Occipital lobe (tissue), 2 donors: ENCODE data around the gene RNF175. TPM values are rescaled to one million over a fixed set of nuclear protein-coding genes. Genes with fewer than 3 reads are reported as not detected.

Experiments
- DNase-seq: peaks from one replicate; lab custom pipeline; 2025; lab: John Stamatoyannopoulos, UW
- total RNA-seq: library from RNA; depleted of rRNA; stranded (reverse); fragments of >200 nt; gene quantifications from one replicate; pipeline ENCODE4 v1.2.3, GENCODE V29; 2014

RNF175 gene
- total RNA-seq, 1 donor from 2014 or later, result 26.7 TPM

GRCh38 chr4:153748378-153748777 is 11.4 kb downstream of the RNF175 start:
- peak; percentile 6 for DNase-seq

GRCh38 chr4:153747406-153747955 is 12.3 kb downstream of the RNF175 start:
- no peak for DNase-seq

DNA sequence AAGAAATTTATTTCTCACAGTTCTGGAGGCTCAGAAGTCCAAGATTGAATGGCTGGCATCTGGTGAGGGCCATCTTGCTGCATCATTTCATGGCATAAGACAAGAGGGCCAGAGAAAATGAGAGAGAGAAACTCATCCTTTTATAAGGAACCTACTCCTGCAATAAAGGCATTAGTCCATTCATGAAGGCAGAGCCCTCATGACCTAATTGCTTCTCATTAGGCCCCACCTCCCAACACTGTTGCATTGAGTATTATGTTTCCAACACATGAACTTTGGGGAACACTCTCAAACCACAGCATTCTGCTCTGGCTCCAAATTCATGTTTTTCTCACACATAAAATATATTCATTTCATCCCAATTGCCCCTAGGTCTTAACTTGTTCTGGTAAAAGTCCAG is 14.2 kb downstream of the RNF175 start:
- no peak for DNase-seq

GRCh38 chr4:153741541-153741940 is 18.3 kb downstream of the RNF175 start:
- DNase-seq, result no peak

DNA sequence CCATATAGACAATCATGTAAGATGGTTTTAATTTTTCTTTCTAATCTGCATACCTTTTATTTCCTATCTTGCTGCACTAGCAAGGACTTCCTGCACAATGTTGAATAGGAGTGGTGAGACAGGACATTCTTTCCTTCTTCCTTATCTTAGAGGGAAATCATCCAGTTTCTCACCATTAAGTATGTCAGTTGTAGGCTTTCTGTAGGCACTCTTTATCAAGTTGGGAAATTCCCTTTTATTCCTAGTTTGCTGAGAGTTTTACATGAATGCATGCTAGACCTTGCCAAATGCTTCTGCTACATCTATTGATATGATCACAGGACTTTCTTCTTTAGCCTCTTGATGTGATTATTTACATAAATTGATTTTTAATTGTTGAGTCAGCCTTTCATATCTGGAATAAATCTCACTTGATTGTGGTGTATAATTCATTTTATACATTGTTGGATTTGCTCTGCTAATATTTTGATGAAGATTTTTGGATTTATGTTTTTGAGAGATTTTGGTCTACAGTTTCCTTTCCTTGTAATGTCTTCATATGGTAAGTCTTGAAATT is 23.8 kb downstream of the RNF175 start:
- DNase-seq, result no peak

GRCh38 chr4:153733751-153734448 is 25.9 kb downstream of the RNF175 start:
- no peak for DNase-seq

GRCh38 chr4:153731239-153731638 is 28.6 kb downstream of the RNF175 start:
- DNase-seq, result no peak

GRCh38 chr4:153729895-153730294 is 29.9 kb downstream of the RNF175 start:
- no peak for DNase-seq

GRCh38 chr4:153728660-153729059 is 31.2 kb downstream of the RNF175 start:
- DNase-seq, result no peak

DNA sequence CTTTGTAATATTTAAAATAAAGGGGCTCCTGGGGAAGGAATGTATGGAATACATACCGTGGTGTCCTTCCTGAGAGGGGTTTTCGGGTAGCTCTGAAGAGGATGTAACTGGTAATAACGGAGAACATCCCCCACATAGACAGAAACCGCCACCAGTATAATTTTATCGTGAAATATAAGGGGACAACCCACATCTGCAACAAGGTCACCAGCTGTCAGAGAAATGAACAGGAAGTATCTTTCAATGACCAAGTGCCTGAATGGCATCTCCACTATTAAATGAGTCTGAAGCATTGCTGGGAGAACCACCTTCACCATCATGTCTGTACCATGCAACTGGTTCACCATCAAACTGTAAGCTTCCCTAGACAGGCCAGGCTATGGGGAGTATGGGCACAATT is 31.7 kb downstream of the RNF175 start:
- no peak for DNase-seq

DNA sequence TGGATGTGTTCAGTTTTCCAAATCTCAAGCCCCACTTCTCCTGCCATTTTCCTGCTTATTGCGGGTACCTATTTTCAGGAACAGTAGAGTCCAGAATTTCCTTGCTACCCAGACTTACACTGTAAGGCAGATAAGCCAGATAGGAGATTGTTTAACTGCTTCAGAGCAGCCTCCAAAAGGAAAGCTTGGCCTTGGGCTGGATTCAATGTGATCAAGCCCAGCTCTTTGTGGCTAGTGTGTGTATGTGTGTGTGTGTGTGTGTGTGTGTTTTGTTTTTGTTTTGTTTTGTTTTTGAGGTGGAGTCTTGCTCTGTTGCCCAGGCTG is 34.0 kb downstream of the RNF175 start:
- no peak for DNase-seq

DNA sequence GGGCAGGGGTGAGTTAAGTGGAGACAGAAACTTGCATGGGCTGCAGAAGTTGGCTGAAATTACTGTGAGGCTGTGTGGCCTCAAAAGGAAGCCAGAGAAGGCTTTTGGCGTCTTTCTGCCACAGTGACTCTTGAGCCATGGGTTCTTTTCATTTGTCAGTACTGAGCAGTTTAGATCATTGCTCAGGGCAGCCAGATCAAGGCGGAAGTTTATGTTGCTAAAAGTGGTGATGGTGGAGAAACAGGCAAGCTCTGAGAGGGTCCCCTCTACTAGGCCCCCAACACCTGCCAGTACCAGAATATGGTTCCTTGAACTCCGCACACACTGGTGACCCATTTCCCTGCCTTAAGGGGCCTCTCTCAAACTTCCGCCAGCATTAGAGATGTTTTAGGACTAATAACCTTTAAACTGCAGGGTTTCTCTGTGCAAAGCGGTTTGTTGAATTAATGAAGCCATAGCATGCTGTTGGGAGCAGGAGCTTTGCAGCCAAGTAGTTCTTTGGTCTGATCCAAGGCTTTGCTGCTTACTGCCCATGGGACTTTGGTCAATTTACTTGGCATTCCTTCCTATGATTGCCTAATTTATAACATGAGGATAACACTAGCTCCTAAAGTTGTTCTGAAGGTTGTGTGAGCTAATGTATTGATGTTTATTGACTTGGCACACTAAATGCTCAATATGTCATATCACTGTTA is 34.5 kb downstream of the RNF175 start:
- DNase-seq, result no peak

- DNase-seq, result no peak
Measured at GRCh38 chr4:153724606-153725005, 35.2 kb downstream of the RNF175 start.

DNA sequence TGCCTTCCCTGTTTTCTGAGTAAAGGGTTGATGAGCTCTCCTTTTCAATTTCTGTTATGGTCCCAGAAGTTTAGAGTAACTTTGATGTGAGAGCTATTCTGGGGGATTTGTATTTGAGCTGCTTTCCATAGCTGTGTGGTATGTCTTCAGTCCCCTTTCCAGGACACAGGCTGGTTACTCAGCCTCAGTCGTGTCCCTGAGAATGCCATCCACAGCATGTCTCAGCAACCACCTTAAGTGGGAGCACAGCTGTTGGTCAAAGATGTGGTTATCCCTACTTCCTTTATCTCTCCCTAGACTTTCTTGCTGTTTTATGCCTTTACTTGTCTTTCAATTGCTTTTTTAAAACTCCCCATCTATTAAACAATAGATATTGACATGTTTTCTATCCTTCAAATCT is 37.8 kb downstream of the RNF175 start:
- no peak for DNase-seq

- no peak for DNase-seq
Measured at GRCh38 chr4:153713866-153714646, 45.8 kb downstream of the RNF175 start.

- DNase-seq, result no peak
Measured at GRCh38 chr4:153710681-153711080, 49.1 kb downstream of the RNF175 start.

DNA sequence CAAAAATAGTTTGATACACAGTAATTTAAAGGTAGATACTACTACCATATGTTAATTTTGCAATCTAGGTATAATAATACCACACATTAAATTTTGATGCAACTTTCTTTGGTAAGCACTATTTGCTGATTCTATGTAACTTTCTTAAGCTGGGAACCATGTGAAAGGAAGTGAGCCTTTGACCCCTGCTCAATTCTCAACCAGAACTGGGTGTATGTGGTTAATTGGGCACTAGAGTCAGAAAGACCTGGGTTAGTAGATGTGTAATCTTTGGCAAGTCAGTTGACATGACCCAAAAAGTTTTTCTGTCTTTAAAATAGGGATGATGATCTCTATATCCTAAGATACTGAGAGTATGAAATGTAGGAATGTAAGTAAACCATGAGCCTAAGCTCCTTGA is 53.3 kb downstream of the RNF175 start:
- DNase-seq, result no peak

DNA sequence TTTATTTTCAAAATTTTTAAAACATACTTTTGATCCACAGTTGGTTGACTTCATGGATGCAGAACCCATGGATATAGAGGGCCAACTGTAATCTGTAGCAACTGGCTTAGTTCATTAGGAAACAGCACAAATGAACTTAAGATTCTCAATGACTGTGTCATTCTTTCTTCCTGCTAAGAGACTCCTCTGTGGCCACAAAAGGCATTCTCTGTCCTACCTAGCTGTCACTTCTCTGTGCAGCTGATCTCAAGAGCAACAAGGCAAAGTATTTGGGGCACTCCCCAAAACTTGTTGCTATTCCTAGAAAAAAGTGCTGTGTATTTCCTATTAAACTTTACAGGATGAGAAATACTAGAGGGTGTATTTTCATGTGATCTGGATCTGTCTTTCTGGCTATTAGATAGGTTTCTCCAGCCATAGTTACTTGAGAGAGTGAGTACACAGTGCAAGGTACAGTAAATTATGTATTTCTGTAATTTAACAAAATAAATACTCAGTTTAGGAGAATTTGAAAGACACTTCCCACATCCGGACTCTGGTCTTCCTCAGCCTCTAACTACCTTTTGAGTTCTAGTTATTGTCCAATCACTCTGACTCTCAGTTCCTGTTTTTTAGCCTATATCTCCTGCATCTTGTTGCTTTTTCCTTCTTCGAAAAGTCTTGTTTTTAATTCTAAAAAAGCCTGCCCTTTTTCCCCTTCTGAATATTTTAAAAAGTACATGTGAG is 53.9 kb downstream of the RNF175 start:
- no peak for DNase-seq

- DNase-seq, result no peak
Measured at GRCh38 chr4:153704522-153704921, 55.3 kb downstream of the RNF175 start.

DNA sequence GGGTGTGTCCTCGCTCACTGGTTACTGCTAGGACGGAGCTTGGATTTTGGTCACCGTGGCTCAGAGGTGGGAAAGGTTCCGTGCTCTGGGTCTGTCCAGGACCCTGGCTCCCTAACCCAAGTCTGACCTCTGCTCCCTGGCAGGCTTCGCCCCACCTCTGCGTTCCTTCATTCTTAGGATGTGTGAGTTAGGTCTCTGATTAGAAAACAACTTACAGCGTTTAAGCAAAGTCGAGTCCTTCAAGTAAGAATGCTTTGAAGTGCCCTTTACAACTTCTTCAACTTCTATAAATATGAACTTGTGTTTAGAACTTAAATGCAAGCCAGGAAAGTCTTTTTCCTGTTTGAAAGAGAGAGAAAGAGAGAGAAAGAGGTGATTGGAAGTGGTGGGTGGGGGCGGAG is 74.9 kb downstream of the RNF175 start:
- no peak for DNase-seq
